IMR-90 (cell line): ENCODE results near the gene GRAMD2B. TPM values are rescaled to one million over a fixed set of nuclear protein-coding genes. Genes with fewer than 3 reads are reported as not detected.

Experiments used
- ATAC-seq: fragments of 200-7000 bp; cut with Tn5 transposase; 2 replicates; pipeline ENCODE4 v1.9.1; 2020; ENCODE audit warnings: low read depth, mild to moderate bottlenecking, moderate library complexity
- BruUV-seq: library from RNA; stranded (reverse); fragments of 400-500 nt; replicated peaks from 2 replicates; lab custom pipeline; 2021; lab: Mats Ljungman, UMichigan
- CTCF ChIA-PET: fragments of 300-600 bp; formaldehyde crosslinking; extraction: SDS; loops from one replicate; lab custom pipeline; 2021; ENCODE audit warnings: antibody characterized with exemption; lab: Yijun Ruan, JAX
- POLR2A ChIA-PET: fragments of 300-600 bp; sonication (Branson Sonifier 250); formaldehyde crosslinking; loops from one replicate; lab custom pipeline; 2022; ENCODE audit warnings: antibody characterized with exemption; ENCODE audit not compliant: unreplicated experiment; lab: Charles Lee
- DNase-seq: peaks from one replicate; pipeline ENCODE4 v3.0.0; 2013
- H2AFZ ChIP-seq: replicated peaks from 2 replicates; pipeline ENCODE3; 2013; ENCODE audit warnings: low read length, mild to moderate bottlenecking; ENCODE audit not compliant: poor library complexity
- H2AK5ac ChIP-seq: 2 replicates; pipeline ENCODE4 v1.6.1; 2013; ENCODE audit warnings: low read depth, low read length, inconsistent platforms
- H2AK9ac ChIP-seq: replicated peaks from 2 replicates; pipeline ENCODE3; 2013; ENCODE audit warnings: mild to moderate bottlenecking, low read depth, low read length, moderate library complexity; ENCODE audit not compliant: poor library complexity
- H2BK120ac ChIP-seq: 2 replicates; pipeline ENCODE4 v1.6.1; 2013; ENCODE audit warnings: low read depth, low read length, inconsistent platforms
- H2BK15ac ChIP-seq: 3 replicates; pipeline ENCODE4 v1.6.1; 2013; ENCODE audit warnings: low read depth, low read length, inconsistent platforms
- H2BK20ac ChIP-seq: 2 replicates; pipeline ENCODE4 v1.6.1; 2013; ENCODE audit warnings: low read depth, mild to moderate bottlenecking, inconsistent platforms, low read length, moderate library complexity
- H2BK5ac ChIP-seq: 2 replicates; pipeline ENCODE4 v1.6.1; 2013; ENCODE audit warnings: mild to moderate bottlenecking, low read depth, low read length, inconsistent platforms; ENCODE audit not compliant: poor library complexity, severe bottlenecking
- H3K14ac ChIP-seq: replicated peaks from 2 replicates; pipeline ENCODE4 v1.6.1; 2013; ENCODE audit warnings: low read depth, low read length, inconsistent platforms
- H3K18ac ChIP-seq: 2 replicates; pipeline ENCODE4 v1.6.1; 2013; ENCODE audit warnings: low read depth, low read length, control low read depth
- H3K23ac ChIP-seq: 2 replicates; pipeline ENCODE4 v1.6.1; 2013; ENCODE audit warnings: low read depth, low read length, inconsistent platforms
- H3K27ac ChIP-seq: 2 replicates; pipeline ENCODE4 v1.5.1; 2013; ENCODE audit warnings: mild to moderate bottlenecking, control low read depth, low read length; ENCODE audit not compliant: insufficient read depth
- H3K27me3 ChIP-seq: 2 replicates; pipeline ENCODE4 v1.6.1; 2013; ENCODE audit warnings: low read length; ENCODE audit not compliant: control insufficient read depth, insufficient read depth
- H3K36me3 ChIP-seq: 2 replicates; pipeline ENCODE4 v1.6.1; 2013; ENCODE audit warnings: low read length, mixed read lengths; ENCODE audit not compliant: control insufficient read depth, insufficient read depth
- H3K4ac ChIP-seq: 2 replicates; pipeline ENCODE4 v1.6.1; 2013; ENCODE audit warnings: low read depth, low read length, inconsistent platforms
- H3K4me1 ChIP-seq: 2 replicates; pipeline ENCODE4 v1.6.1; 2013; ENCODE audit warnings: low read length, mixed read lengths; ENCODE audit not compliant: control insufficient read depth, insufficient read depth
- H3K4me2 ChIP-seq: 2 replicates; pipeline ENCODE4 v1.6.1; 2013; ENCODE audit warnings: low read depth, mild to moderate bottlenecking, control low read depth, low read length, moderate library complexity
- H3K4me3 ChIP-seq: 2 replicates; pipeline ENCODE4 v1.5.1; 2013; ENCODE audit warnings: low read depth, mild to moderate bottlenecking, control low read depth, low read length, moderate library complexity; ENCODE audit not compliant: insufficient read depth
- H3K56ac ChIP-seq: 2 replicates; pipeline ENCODE4 v1.6.1; 2013; ENCODE audit warnings: low read length, inconsistent platforms; ENCODE audit not compliant: insufficient read depth; ENCODE audit errors: extremely low read depth
- H3K79me1 ChIP-seq, 2 experiments: 2 replicates each; pipeline ENCODE4 v1.6.1; 2013; ENCODE audit warnings: low read length in 2 of 2, inconsistent platforms in 1 of 2, low read depth in 1 of 2
- H3K9ac ChIP-seq: 2 replicates; pipeline ENCODE4 v1.6.1; 2013; ENCODE audit warnings: low read depth, low read length, control low read depth
- H3K9me1 ChIP-seq: 2 replicates; pipeline ENCODE4 v1.6.1; 2013; ENCODE audit warnings: low read length, inconsistent platforms; ENCODE audit not compliant: insufficient read depth
- H3K9me3 ChIP-seq: 2 replicates; pipeline ENCODE4 v1.6.1; 2013; ENCODE audit warnings: low read length; ENCODE audit not compliant: control insufficient read depth, insufficient read depth
- H4K20me1 ChIP-seq: 2 replicates; pipeline ENCODE4 v1.6.1; 2013; ENCODE audit warnings: low read length, inconsistent platforms; ENCODE audit not compliant: insufficient read depth
- H4K5ac ChIP-seq: 2 replicates; pipeline ENCODE4 v1.6.1; 2013; ENCODE audit warnings: mild to moderate bottlenecking, low read depth, low read length, control low read depth
- H4K8ac ChIP-seq, 2 experiments: 2 replicates each; pipeline ENCODE4 v1.6.1; 2013; ENCODE audit warnings: low read depth in 2 of 2, low read length in 2 of 2, control low read depth in 1 of 2, inconsistent platforms in 1 of 2
- H4K91ac ChIP-seq: 2 replicates; pipeline ENCODE4 v1.6.1; 2013; ENCODE audit warnings: low read depth, low read length, inconsistent platforms; ENCODE audit not compliant: insufficient read depth
- BHLHE40 ChIP-seq: fragments of 150-350 bp; IDR thresholded peaks from 2 replicates; pipeline ENCODE4 v1.6.1; 2016; ENCODE audit warnings: mild to moderate bottlenecking, low read depth, low read length
- CEBPB ChIP-seq: IDR thresholded peaks from 2 replicates; pipeline ENCODE4 v1.6.1; 2012; ENCODE audit warnings: low read depth, low read length, improper control_type of control experiment
- CHD1 ChIP-seq: IDR thresholded peaks from 2 replicates; pipeline ENCODE4 v1.6.1; 2012; ENCODE audit warnings: low read depth, low read length, improper control_type of control experiment
- FOS ChIP-seq: fragments of 150-350 bp; IDR thresholded peaks from 2 replicates; pipeline ENCODE4 v1.6.1; 2016; ENCODE audit warnings: low read depth, low read length
- MAFK ChIP-seq: IDR thresholded peaks from 2 replicates; pipeline ENCODE4 v1.6.1; 2012; ENCODE audit warnings: low read depth, low read length, improper control_type of control experiment
- MAZ ChIP-seq: IDR thresholded peaks from 2 replicates; pipeline ENCODE4 v1.6.1; 2012; ENCODE audit warnings: low read depth, mild to moderate bottlenecking, low read length, improper control_type of control experiment, moderate library complexity, borderline replicate concordance
- MXI1 ChIP-seq: IDR thresholded peaks from 2 replicates; pipeline ENCODE4 v1.6.1; 2012; ENCODE audit warnings: low read depth, mild to moderate bottlenecking, low read length, moderate library complexity, borderline replicate concordance
- NFE2L2 ChIP-seq: fragments of 150-350 bp; IDR thresholded peaks from 2 replicates; pipeline ENCODE4 v1.6.1; 2016; ENCODE audit warnings: low read depth, mild to moderate bottlenecking, low read length
- POLR2A ChIP-seq: IDR thresholded peaks from 2 replicates; pipeline ENCODE4 v1.6.1; 2012; ENCODE audit warnings: mild to moderate bottlenecking, low read depth, low read length
- RAD21 ChIP-seq: IDR thresholded peaks from 2 replicates; pipeline ENCODE4 v1.6.1; 2012; ENCODE audit warnings: low read length, improper control_type of control experiment
- RCOR1 ChIP-seq: IDR thresholded peaks from 2 replicates; pipeline ENCODE4 v1.6.1; 2012; ENCODE audit warnings: mild to moderate bottlenecking, low read length, improper control_type of control experiment; ENCODE audit not compliant: insufficient replicate concordance
- RFX5 ChIP-seq: IDR thresholded peaks from 2 replicates; pipeline ENCODE4 v1.8.0; 2012; ENCODE audit warnings: low read depth, mild to moderate bottlenecking, low read length, moderate library complexity
- SMC3 ChIP-seq: fragments of 150-350 bp; IDR thresholded peaks from 2 replicates; pipeline ENCODE4 v1.6.1; 2016; ENCODE audit warnings: low read depth, mild to moderate bottlenecking, antibody characterized with exemption, low read length, moderate library complexity
- WGBS, 2 experiments: methylation state at CpG; one replicate each; pipeline versions ENCODE4 v1.1.5 to v1.1.7; 2013; ENCODE audit warnings: missing lambda C conversion rate in 2 of 2; ENCODE audit not compliant: insufficient read length in 1 of 2; ENCODE audit errors: extremely low coverage in 2 of 2; 5-methylcytosine and 5-hydroxymethylcytosine counted together
- dilution Hi-C: fragments of 300-500 bp; cut with HindIII; formaldehyde crosslinking; loops from one replicate; pipeline ENCODE4 v1.14.3; 2018; ENCODE audit warnings: low sequenced_read_pairs; ENCODE audit not compliant: unreplicated experiment
- in situ Hi-C: fragments of 300-500 bp; cut with MboI; formaldehyde crosslinking; loops from 3 replicates; pipeline ENCODE4 v1.14.3; 2019; ENCODE audit warnings: low sequenced_read_pairs, inconsistent platforms, mixed read lengths
- intact Hi-C: fragments of 100-400 bp; cut with micrococcal nuclease; formaldehyde crosslinking; loops from 2 replicates; pipeline ENCODE4 v1.10.0; 2022
- polyA plus RNA-seq, 3 experiments: library from polyadenylated mRNA; depleted of rRNA; stranded (reverse); fragments of >200 nt; gene quantifications; 2 replicates each; pipeline ENCODE4 v1.2.3, GENCODE V29; 2012; ENCODE audit warnings: low replicate concordance in 1 of 3
- total RNA-seq: library from RNA; depleted of rRNA; stranded (reverse); fragments of >200 nt; gene quantifications from 2 replicates; pipeline ENCODE4 v1.2.3, GENCODE V29; 2012
- TF ChIP-seq, protein P1 (sequence below): fragments of 150-350 bp; IDR thresholded peaks from 2 replicates; pipeline ENCODE4 v1.6.1; 2017; ENCODE audit warnings: mild to moderate bottlenecking, antibody characterized with exemption, low read length, low read depth
- TF ChIP-seq, protein P2 (sequence below): fragments of 150-350 bp; IDR thresholded peaks from 2 replicates; pipeline ENCODE4 v1.6.1; 2016; ENCODE audit warnings: low read depth, mild to moderate bottlenecking, low read length, moderate library complexity, borderline replicate concordance
- TF ChIP-seq, protein P3 (sequence below): conservative IDR thresholded peaks from 2 replicates; pipeline ENCODE4 v1.5.1; 2012; ENCODE audit warnings: mild to moderate bottlenecking, low read depth, low read length, improper control_type of control experiment

The GRAMD2B gene
- total and polyA plus RNA-seq, 2 of the 4 experiments (the other 2 are of a cell fraction), result 13.9 to 20.3 TPM

DNA sequence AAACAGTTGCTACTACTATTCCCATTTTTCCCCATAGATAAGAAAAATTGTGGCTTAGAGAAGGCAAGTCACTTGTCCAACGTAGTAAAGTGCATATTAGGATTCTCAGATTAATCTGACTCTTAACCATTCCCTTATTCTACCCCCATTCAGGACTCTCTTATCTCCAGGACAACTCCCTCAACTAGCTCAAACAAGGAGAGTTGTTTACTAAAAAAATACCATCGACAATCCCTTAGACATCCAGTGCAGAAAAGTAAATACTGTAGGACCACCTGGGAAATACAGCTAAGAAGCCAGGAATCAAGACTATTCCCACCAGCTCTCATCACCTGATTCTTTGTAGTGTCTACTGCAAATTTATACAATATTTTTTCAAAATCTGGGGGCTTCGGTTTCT is 9.4 kb upstream of the GRAMD2B start:
- H3K4ac ChIP-seq, result no peak overlapping the region
- H2BK120ac ChIP-seq, result no peak overlapping the region
- H4K8ac ChIP-seq, result no peak overlapping the region
- ATAC-seq (no peak), DNase-seq (no peak)
- intact Hi-C loops (no loop called here), in situ Hi-C loops (no loop called here), dilution Hi-C loops (no loop called here)
- H3K4me3 ChIP-seq, result no peak overlapping the region
- H3K9me3 ChIP-seq, result no peaks in the 10 kb centered on the region
- no peaks in the 10 kb centered on the region for H3K36me3 ChIP-seq
- H3K56ac ChIP-seq, result no peak overlapping the region
- no peak overlapping the region for H3K14ac ChIP-seq
- no peak overlapping the region for H3K9ac ChIP-seq
- H4K91ac ChIP-seq, result no peak overlapping the region
- H3K79me1 ChIP-seq, result no peaks in the 10 kb centered on the region
- no peak overlapping the region for H3K4me2 ChIP-seq
- TF ChIP-seq NFE2L2 (no peak), MAZ (no peak), MXI1 (no peak), RFX5 (no peak), FOS (no peak), CEBPB (no peak), MAFK (no peak), POLR2A (no peak), BHLHE40 (no peak), SMC3 (no peak), RAD21 (no peak), RCOR1 (no peak), CHD1 (no peak)
- TF ChIP-seq, protein P1, sequence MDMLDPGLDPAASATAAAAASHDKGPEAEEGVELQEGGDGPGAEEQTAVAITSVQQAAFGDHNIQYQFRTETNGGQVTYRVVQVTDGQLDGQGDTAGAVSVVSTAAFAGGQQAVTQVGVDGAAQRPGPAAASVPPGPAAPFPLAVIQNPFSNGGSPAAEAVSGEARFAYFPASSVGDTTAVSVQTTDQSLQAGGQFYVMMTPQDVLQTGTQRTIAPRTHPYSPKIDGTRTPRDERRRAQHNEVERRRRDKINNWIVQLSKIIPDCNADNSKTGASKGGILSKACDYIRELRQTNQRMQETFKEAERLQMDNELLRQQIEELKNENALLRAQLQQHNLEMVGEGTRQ, result no peak
- TF ChIP-seq, protein P2, sequence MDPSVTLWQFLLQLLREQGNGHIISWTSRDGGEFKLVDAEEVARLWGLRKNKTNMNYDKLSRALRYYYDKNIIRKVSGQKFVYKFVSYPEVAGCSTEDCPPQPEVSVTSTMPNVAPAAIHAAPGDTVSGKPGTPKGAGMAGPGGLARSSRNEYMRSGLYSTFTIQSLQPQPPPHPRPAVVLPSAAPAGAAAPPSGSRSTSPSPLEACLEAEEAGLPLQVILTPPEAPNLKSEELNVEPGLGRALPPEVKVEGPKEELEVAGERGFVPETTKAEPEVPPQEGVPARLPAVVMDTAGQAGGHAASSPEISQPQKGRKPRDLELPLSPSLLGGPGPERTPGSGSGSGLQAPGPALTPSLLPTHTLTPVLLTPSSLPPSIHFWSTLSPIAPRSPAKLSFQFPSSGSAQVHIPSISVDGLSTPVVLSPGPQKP, result no peak
- TF ChIP-seq, protein P3, sequence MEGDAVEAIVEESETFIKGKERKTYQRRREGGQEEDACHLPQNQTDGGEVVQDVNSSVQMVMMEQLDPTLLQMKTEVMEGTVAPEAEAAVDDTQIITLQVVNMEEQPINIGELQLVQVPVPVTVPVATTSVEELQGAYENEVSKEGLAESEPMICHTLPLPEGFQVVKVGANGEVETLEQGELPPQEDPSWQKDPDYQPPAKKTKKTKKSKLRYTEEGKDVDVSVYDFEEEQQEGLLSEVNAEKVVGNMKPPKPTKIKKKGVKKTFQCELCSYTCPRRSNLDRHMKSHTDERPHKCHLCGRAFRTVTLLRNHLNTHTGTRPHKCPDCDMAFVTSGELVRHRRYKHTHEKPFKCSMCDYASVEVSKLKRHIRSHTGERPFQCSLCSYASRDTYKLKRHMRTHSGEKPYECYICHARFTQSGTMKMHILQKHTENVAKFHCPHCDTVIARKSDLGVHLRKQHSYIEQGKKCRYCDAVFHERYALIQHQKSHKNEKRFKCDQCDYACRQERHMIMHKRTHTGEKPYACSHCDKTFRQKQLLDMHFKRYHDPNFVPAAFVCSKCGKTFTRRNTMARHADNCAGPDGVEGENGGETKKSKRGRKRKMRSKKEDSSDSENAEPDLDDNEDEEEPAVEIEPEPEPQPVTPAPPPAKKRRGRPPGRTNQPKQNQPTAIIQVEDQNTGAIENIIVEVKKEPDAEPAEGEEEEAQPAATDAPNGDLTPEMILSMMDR, result no peak
- H3K23ac ChIP-seq, result no peak overlapping the region
- H2AFZ ChIP-seq, result no peak overlapping the region
- no peak overlapping the region for H3K27ac ChIP-seq
- WGBS, 2 experiments, result no CpG with 5 or more reads among the region's 3 CpGs
- ChIA-PET CTCF (no interaction called here), POLR2A (no interaction called here)
- no peak overlapping the region for H2AK5ac ChIP-seq
- H2AK9ac ChIP-seq, result no peak overlapping the region
- H2BK5ac ChIP-seq, result no peak overlapping the region
- peaks cover 3% of the 10 kb centered on the region for H3K4me1 ChIP-seq
- H2BK15ac ChIP-seq, result no peak overlapping the region
- no peaks in the 10 kb centered on the region for H4K20me1 ChIP-seq
- H4K5ac ChIP-seq, result no peak overlapping the region
- no TSS peak for BruUV-seq
- H2BK20ac ChIP-seq, result no peak overlapping the region
- H3K9me1 ChIP-seq, result peaks cover 2% of the 10 kb centered on the region; the same call in 1 of the 2 replicates
- H3K27me3 ChIP-seq, result no peaks in the 10 kb centered on the region
- H3K18ac ChIP-seq, result no peak overlapping the region; the same call in 1 of the 2 replicates
